HG02852 (cell line): ENCODE data around the gene CACNA1D.
"Not testable (repeated sequence)": the region's sequence is repeated elsewhere in the genome, so short reads cannot be mapped to it uniquely, and the experiment has no call there.

Experiments
- ATAC-seq: cut with Tn5 transposase; IDR thresholded peaks from one replicate; pipeline ENCODE4 v1.9.1; 2021; ENCODE audit warnings: mild to moderate bottlenecking, moderate library complexity; ENCODE audit not compliant: unreplicated experiment

The CACNA1D gene

GRCh38 chr3:53493963-53494791, at the start of gene CACNA1D:
Gene CACNA1D, plus strand, starts transcription at chr3:53494611. Its CDS starts 556 bp downstream, at chr3:53495167.
- no peak for ATAC-seq

- no peak for ATAC-seq
Observed at GRCh38 chr3:53457068-53457467, 37.3 kb upstream of the CACNA1D start.

- ATAC-seq = no peak
Observed at GRCh38 chr3:53460326-53460725, 34.1 kb upstream of the CACNA1D start.

- ATAC-seq = no peak
Observed at GRCh38 chr3:53464424-53464823, 30.0 kb upstream of the CACNA1D start.

GRCh38 chr3:53469758-53470157, 24.7 kb upstream of the CACNA1D start:
- ATAC-seq = not testable (repeated sequence)

- ATAC-seq = no peak
Observed at GRCh38 chr3:53473422-53473821, 21.0 kb upstream of the CACNA1D start.

GRCh38 chr3:53476372-53476771, 18.0 kb upstream of the CACNA1D start:
- ATAC-seq = not testable (repeated sequence)

GRCh38 chr3:53477689-53478088, 16.7 kb upstream of the CACNA1D start:
- ATAC-seq = not testable (repeated sequence)

GRCh38 chr3:53478166-53478830, 16.1 kb upstream of the CACNA1D start:
- ATAC-seq = no peak

- no peak for ATAC-seq
Observed at GRCh38 chr3:53478921-53479664, 15.3 kb upstream of the CACNA1D start.

GRCh38 chr3:53482227-53482626, 12.2 kb upstream of the CACNA1D start:
- ATAC-seq = no peak

GRCh38 chr3:53483821-53484220, 10.6 kb upstream of the CACNA1D start:
- no peak for ATAC-seq

GRCh38 chr3:53484984-53485383, 9.4 kb upstream of the CACNA1D start:
- ATAC-seq = no peak

- no peak for ATAC-seq
Observed at GRCh38 chr3:53485675-53486403, 8.6 kb upstream of the CACNA1D start.

GRCh38 chr3:53486961-53487654, 7.3 kb upstream of the CACNA1D start:
- ATAC-seq = no peak

GRCh38 chr3:53489386-53489785, 5.0 kb upstream of the CACNA1D start:
- ATAC-seq = no peak

GRCh38 chr3:53489787-53490458, 4.5 kb upstream of the CACNA1D start:
- ATAC-seq = no peak

GRCh38 chr3:53490459-53490968, 3.9 kb upstream of the CACNA1D start:
- ATAC-seq = no peak

GRCh38 chr3:53491276-53491675, 3.1 kb upstream of the CACNA1D start:
- no peak for ATAC-seq

- ATAC-seq = no peak
Observed at GRCh38 chr3:53493595-53493962, 832 bp upstream of the CACNA1D start.
